GM18909 (cell line): ENCODE measurements around the gene NRG3.
"Not testable (repeated sequence)": the region's sequence is repeated elsewhere in the genome, so short reads cannot be mapped to it uniquely, and the experiment has no call there.

Experiments used
- ATAC-seq: cut with Tn5 transposase; IDR thresholded peaks from one replicate; pipeline ENCODE4 v1.9.1; 2021; ENCODE audit warnings: mild to moderate bottlenecking; ENCODE audit not compliant: unreplicated experiment, poor library complexity

The NRG3 gene

GRCh38 chr10:82625512-82626189 is 750.7 kb downstream of the NRG3 start:
- ATAC-seq, result no peak

GRCh38 chr10:82628373-82628772 is 753.4 kb downstream of the NRG3 start:
- ATAC-seq, result no peak

- no peak for ATAC-seq
Measured at GRCh38 chr10:82643076-82643475, 768.1 kb downstream of the NRG3 start.

- ATAC-seq, result no peak
Measured at GRCh38 chr10:82643601-82644000, 768.6 kb downstream of the NRG3 start.

GRCh38 chr10:82645221-82645620 is 770.2 kb downstream of the NRG3 start:
- ATAC-seq, result no peak

GRCh38 chr10:82653244-82654155 is 778.5 kb downstream of the NRG3 start:
- ATAC-seq, result no peak

- ATAC-seq, result no peak
Measured at GRCh38 chr10:82660205-82660604, 785.2 kb downstream of the NRG3 start.

- no peak for ATAC-seq
Measured at GRCh38 chr10:82660986-82661385, 786.0 kb downstream of the NRG3 start.

- ATAC-seq, result no peak
Measured at GRCh38 chr10:82661701-82662100, 786.7 kb downstream of the NRG3 start.

- no peak for ATAC-seq
Measured at GRCh38 chr10:82668221-82668895, 793.4 kb downstream of the NRG3 start.

- no peak for ATAC-seq
Measured at GRCh38 chr10:82674036-82674435, 799.0 kb downstream of the NRG3 start.

GRCh38 chr10:82677932-82678331 is 802.9 kb downstream of the NRG3 start:
- ATAC-seq, result not testable (repeated sequence)

- ATAC-seq, result not testable (repeated sequence)
Measured at GRCh38 chr10:82678451-82678850, 803.5 kb downstream of the NRG3 start.

GRCh38 chr10:82680608-82681007 is 805.6 kb downstream of the NRG3 start:
- ATAC-seq, result no peak

- ATAC-seq, result no peak
Measured at GRCh38 chr10:82683945-82684344, 809.0 kb downstream of the NRG3 start.

- no peak for ATAC-seq
Measured at GRCh38 chr10:82685087-82685486, 810.1 kb downstream of the NRG3 start.

- ATAC-seq, result no peak
Measured at GRCh38 chr10:82691211-82691610, 816.2 kb downstream of the NRG3 start.

- ATAC-seq, result no peak
Measured at GRCh38 chr10:82692458-82692857, 817.5 kb downstream of the NRG3 start.

- ATAC-seq, result no peak
Measured at GRCh38 chr10:82721831-82722230, 846.8 kb downstream of the NRG3 start.

GRCh38 chr10:82722273-82722672 is 847.3 kb downstream of the NRG3 start:
- ATAC-seq, result no peak

- ATAC-seq, result no peak
Measured at GRCh38 chr10:82736305-82736704, 861.3 kb downstream of the NRG3 start.
